ENCODE measurements around the gene PDE1C.

PDE1C gene

GRCh38 chr7:31767686-31768358, 302.4 kb downstream of the PDE1C start:
- TF ChIP-seq CTCF (IDR thresholded peaks at IDR 0.05; ENCODE audit: low read depth, low read length) = no peak
- no peak overlapping the region for H3K4me3 ChIP-seq (ENCODE audit: low read depth, low read length)

GRCh38 chr7:31764462-31764861, 305.7 kb downstream of the PDE1C start:
- no peak overlapping the region for H3K4me3 ChIP-seq (ENCODE audit: low read depth, low read length)
- no peak for TF ChIP-seq CTCF (IDR thresholded peaks at IDR 0.05; ENCODE audit: low read depth, low read length)

GRCh38 chr7:31763548-31763947, 306.7 kb downstream of the PDE1C start:
- H3K4me3 ChIP-seq (ENCODE audit: low read depth, low read length) = no peak overlapping the region
- no peak for TF ChIP-seq CTCF (IDR thresholded peaks at IDR 0.05; ENCODE audit: low read depth, low read length)

- H3K4me3 ChIP-seq (ENCODE audit: low read depth, low read length) = no peak overlapping the region
- no peak for TF ChIP-seq CTCF (IDR thresholded peaks at IDR 0.05; ENCODE audit: low read depth, low read length)
Measured at GRCh38 chr7:31761646-31762045, 308.6 kb downstream of the PDE1C start.

GRCh38 chr7:31758755-31759154, 311.5 kb downstream of the PDE1C start:
- no peak overlapping the region for H3K4me3 ChIP-seq (ENCODE audit: low read depth, low read length)
- no peak for TF ChIP-seq CTCF (IDR thresholded peaks at IDR 0.05; ENCODE audit: low read depth, low read length)

- TF ChIP-seq CTCF (IDR thresholded peaks at IDR 0.05; ENCODE audit: low read depth, low read length) = no peak
- H3K4me3 ChIP-seq (ENCODE audit: low read depth, low read length) = no peak overlapping the region
Measured at GRCh38 chr7:31751726-31752125, 318.5 kb downstream of the PDE1C start.

GRCh38 chr7:31748084-31748483, 322.1 kb downstream of the PDE1C start:
- TF ChIP-seq CTCF (IDR thresholded peaks at IDR 0.05; ENCODE audit: low read depth, low read length) = no peak
- no peak overlapping the region for H3K4me3 ChIP-seq (ENCODE audit: low read depth, low read length)
